ENCODE results near the gene PDE4D.

DNA sequence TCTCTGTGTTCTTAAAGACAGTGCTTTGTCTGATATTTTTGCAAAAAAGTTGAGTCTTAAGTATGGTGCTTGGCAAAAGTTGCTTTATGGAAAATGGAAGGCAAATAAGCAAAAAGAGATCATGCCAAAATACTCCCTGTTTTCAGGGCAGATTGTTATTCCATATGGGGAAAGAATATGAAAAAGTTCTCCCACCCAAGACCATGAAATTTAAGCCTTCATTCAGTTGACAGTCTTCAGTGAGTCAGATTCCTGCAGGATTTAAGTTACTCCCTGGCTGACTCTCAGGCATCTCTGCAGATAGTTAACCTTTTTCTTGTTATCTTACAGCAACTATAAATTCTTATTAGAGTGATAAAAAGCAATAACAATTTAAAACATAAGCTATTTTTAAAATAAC lies 601.6 kb downstream of the PDE4D start:
- TF ChIP-seq, protein P1, sequence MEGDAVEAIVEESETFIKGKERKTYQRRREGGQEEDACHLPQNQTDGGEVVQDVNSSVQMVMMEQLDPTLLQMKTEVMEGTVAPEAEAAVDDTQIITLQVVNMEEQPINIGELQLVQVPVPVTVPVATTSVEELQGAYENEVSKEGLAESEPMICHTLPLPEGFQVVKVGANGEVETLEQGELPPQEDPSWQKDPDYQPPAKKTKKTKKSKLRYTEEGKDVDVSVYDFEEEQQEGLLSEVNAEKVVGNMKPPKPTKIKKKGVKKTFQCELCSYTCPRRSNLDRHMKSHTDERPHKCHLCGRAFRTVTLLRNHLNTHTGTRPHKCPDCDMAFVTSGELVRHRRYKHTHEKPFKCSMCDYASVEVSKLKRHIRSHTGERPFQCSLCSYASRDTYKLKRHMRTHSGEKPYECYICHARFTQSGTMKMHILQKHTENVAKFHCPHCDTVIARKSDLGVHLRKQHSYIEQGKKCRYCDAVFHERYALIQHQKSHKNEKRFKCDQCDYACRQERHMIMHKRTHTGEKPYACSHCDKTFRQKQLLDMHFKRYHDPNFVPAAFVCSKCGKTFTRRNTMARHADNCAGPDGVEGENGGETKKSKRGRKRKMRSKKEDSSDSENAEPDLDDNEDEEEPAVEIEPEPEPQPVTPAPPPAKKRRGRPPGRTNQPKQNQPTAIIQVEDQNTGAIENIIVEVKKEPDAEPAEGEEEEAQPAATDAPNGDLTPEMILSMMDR (conservative IDR thresholded peaks at IDR 0.05; ENCODE audit: low read depth, low read length): no peak
- no peak for TF ChIP-seq POLR2A (IDR thresholded peaks at IDR 0.05; ENCODE audit: low read depth, low read length)
- TF ChIP-seq RAD21 (IDR thresholded peaks at IDR 0.05; ENCODE audit: low read length): no peak
- TF ChIP-seq NFE2L2 (IDR thresholded peaks at IDR 0.05; ENCODE audit: low read depth, low read length): no peak
- TF ChIP-seq RCOR1 (IDR thresholded peaks at IDR 0.05; ENCODE audit: insufficient replicate concordance, low read length): no peak
- no peak for TF ChIP-seq RFX5 (IDR thresholded peaks at IDR 0.05; ENCODE audit: low read depth, low read length)

Measured in IMR-90 (cell line).